ENCODE data around the gene PNMA6E. TPM values are rescaled to one million over a fixed set of nuclear protein-coding genes. Genes with fewer than 3 reads are reported as not detected.

Gene PNMA6E
- total and polyA plus RNA-seq, 2 donors (not counting 3 experiments of a cell fraction or from before 2014, with no cell fraction given), result not detected

DNA sequence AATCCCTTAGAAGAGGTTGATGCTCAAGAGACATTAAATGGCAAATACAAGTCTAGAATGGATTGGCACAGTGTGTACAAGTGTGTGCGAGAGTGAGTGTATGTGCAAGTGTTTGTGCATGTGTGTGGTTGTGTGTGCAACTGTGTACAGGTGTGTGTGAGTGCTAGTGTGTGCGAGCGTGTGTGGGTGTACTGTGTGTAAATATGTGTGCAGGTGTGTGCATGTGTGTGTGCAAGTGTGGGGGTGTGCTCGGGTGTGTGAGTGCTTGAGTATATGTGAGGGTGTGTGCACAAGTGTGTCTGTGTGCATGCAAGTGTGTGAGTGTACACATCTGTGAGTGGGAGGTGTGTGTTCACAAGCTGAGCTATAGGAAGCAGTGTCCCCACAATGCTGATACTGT, 38.8 kb upstream of the PNMA6E start:
- Histone ChIP-seq H3K4me3 (replicated peaks in 1 of 3; ENCODE audit: insufficient read depth in 1 of 3, low read depth in 1 of 3, low read length in 3 of 3) (no peak overlapping the region), H3K27me3 (ENCODE audit: control insufficient read depth in 2 of 2, insufficient read depth in 2 of 2, low read length in 2 of 2) (no peaks in the 10 kb centered on the region), H2AFZ (ENCODE audit: low read depth, low read length) (no peak overlapping the region), H3K9me1 (replicated peaks; ENCODE audit: control insufficient read depth, extremely low read depth, insufficient read depth, low read length) (no peaks in the 10 kb centered on the region), H3K4me2 (ENCODE audit: insufficient read depth, low read length) (no peak overlapping the region), H3K36me3 (ENCODE audit: control insufficient read depth in 2 of 2, extremely low read depth in 1 of 2, insufficient read depth in 2 of 2, low read length in 2 of 2) (no peaks in the 10 kb centered on the region), H3K9ac (replicated peaks; ENCODE audit: extremely low read depth, insufficient read depth, low read length) (no peak overlapping the region), H3K79me2 (ENCODE audit: control insufficient read depth, insufficient read depth, low read length) (no peaks in the 10 kb centered on the region), H4K20me1 (replicated peaks; ENCODE audit: control insufficient read depth, extremely low read depth, insufficient read depth, low read length) (no peaks in the 10 kb centered on the region), H3K4me1 (ENCODE audit: control insufficient read depth, extremely low read depth, insufficient read depth, low read length) (no peaks in the 10 kb centered on the region), H3K9me3 (replicated peaks; ENCODE audit: control insufficient read depth, insufficient read depth, low read length) (no peaks in the 10 kb centered on the region), H3K27ac (ENCODE audit: insufficient read depth, low read depth, low read length) (no peak overlapping the region)
- intact Hi-C loops (cut with micrococcal nuclease), result loop anchor here (10.0 kb wide), 1 partner anchor 405 kb away; no protein-coding TSS in a partner anchor
- FAIRE-seq (no peak), DNase-seq (ENCODE audit: low read depth, low spot score) (no peak)
- no TSS peak for BruUV-seq (replicated peaks)
- ChIA-PET POLR2A (no interaction called here), CTCF (interaction anchor here (1.1 kb wide), 1 partner anchor 21 kb away, joined by 4 read pairs; no protein-coding TSS in a partner anchor)
- TF ChIP-seq MYC (IDR thresholded peaks at IDR 0.05; ENCODE audit: low read depth, low read length) (no peak), EZH2 (IDR thresholded peaks at IDR 0.05; ENCODE audit: borderline replicate concordance, low read depth, low read length, severe bottlenecking) (no peak)
- dilution Hi-C loops (cut with MboI; ENCODE audit: extremely low pct_ligation_motif_present, low sequenced_read_pairs), result no loop called here

DNA sequence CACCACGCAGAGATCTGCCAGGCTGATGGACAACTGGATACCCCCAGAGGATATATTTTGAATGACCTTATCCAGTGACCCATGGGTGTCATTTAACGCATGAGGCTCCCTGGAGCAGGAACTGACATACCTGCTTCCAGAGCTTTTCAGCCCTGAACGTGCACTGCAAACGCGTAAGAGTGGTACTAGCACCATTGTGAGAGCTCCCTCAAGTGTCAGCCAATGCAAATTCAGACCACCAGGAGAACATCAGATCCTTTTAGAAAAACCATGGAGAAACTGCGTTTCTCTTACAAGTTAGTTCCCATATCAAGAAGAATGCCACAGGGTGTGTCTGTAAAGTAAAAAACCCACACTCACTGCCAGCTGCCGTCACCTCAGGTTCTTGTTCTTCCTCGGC, 37.4 kb upstream of the PNMA6E start:
- H3K9ac ChIP-seq (replicated peaks; ENCODE audit: extremely low read depth, insufficient read depth, low read length), result no peak overlapping the region
- ChIA-PET CTCF (interaction anchor here (0.7 to 2.4 kb wide), 7 partner anchors 15 to 497 kb away, joined by 3 to 14 read pairs (median 4); no protein-coding TSS in a partner anchor), POLR2A (no interaction called here)
- no peaks in the 10 kb centered on the region for H3K36me3 ChIP-seq (ENCODE audit: control insufficient read depth in 2 of 2, extremely low read depth in 1 of 2, insufficient read depth in 2 of 2, low read length in 2 of 2)
- H3K27ac ChIP-seq (ENCODE audit: insufficient read depth, low read depth, low read length), result no peak overlapping the region
- H3K4me3 ChIP-seq (replicated peaks in 1 of 3; ENCODE audit: insufficient read depth in 1 of 3, low read depth in 1 of 3, low read length in 3 of 3), result no peak overlapping the region
- TF ChIP-seq JUN (IDR thresholded peaks at IDR 0.05; ENCODE audit: borderline replicate concordance, insufficient read depth, insufficient read length, low read depth) (no peak), POLR2AphosphoS5 (IDR thresholded peaks at IDR 0.05; ENCODE audit: insufficient read depth, low read depth, low read length) (no peak)
- TF ChIP-seq, protein P1, sequence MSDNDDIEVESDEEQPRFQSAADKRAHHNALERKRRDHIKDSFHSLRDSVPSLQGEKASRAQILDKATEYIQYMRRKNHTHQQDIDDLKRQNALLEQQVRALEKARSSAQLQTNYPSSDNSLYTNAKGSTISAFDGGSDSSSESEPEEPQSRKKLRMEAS (IDR thresholded peaks at IDR 0.05; ENCODE audit: insufficient read depth, insufficient read length), result no peak
- TF ChIP-seq, protein P2, sequence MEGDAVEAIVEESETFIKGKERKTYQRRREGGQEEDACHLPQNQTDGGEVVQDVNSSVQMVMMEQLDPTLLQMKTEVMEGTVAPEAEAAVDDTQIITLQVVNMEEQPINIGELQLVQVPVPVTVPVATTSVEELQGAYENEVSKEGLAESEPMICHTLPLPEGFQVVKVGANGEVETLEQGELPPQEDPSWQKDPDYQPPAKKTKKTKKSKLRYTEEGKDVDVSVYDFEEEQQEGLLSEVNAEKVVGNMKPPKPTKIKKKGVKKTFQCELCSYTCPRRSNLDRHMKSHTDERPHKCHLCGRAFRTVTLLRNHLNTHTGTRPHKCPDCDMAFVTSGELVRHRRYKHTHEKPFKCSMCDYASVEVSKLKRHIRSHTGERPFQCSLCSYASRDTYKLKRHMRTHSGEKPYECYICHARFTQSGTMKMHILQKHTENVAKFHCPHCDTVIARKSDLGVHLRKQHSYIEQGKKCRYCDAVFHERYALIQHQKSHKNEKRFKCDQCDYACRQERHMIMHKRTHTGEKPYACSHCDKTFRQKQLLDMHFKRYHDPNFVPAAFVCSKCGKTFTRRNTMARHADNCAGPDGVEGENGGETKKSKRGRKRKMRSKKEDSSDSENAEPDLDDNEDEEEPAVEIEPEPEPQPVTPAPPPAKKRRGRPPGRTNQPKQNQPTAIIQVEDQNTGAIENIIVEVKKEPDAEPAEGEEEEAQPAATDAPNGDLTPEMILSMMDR (IDR thresholded peaks at IDR 0.05; ENCODE audit: extremely low read depth in 1 of 2, insufficient read depth in 1 of 2, low read depth in 1 of 2, low read length in 2 of 2), result peak; percentile 5 to 16
- H3K9me1 ChIP-seq (replicated peaks; ENCODE audit: control insufficient read depth, extremely low read depth, insufficient read depth, low read length), result no peaks in the 10 kb centered on the region
- no peaks in the 10 kb centered on the region for H4K20me1 ChIP-seq (replicated peaks; ENCODE audit: control insufficient read depth, extremely low read depth, insufficient read depth, low read length)
- DNase-seq (ENCODE audit: low read depth, low spot score) (peak; percentile 16), FAIRE-seq (peak; percentile 88)
- H3K79me2 ChIP-seq (ENCODE audit: control insufficient read depth, insufficient read depth, low read length), result no peaks in the 10 kb centered on the region
- no peak overlapping the region for H3K4me2 ChIP-seq (ENCODE audit: insufficient read depth, low read length)
- no peaks in the 10 kb centered on the region for H3K4me1 ChIP-seq (ENCODE audit: control insufficient read depth, extremely low read depth, insufficient read depth, low read length)
- no peaks in the 10 kb centered on the region for H3K9me3 ChIP-seq (replicated peaks; ENCODE audit: control insufficient read depth, insufficient read depth, low read length)
- dilution Hi-C loops (cut with MboI; ENCODE audit: extremely low pct_ligation_motif_present, low sequenced_read_pairs) (no loop called here), intact Hi-C loops (cut with micrococcal nuclease) (loop anchor here (10.0 kb wide), 1 partner anchor 404 kb away; no protein-coding TSS in a partner anchor)
- no TSS peak for BruUV-seq (replicated peaks)
- no peaks in the 10 kb centered on the region for H3K27me3 ChIP-seq (ENCODE audit: control insufficient read depth in 2 of 2, insufficient read depth in 2 of 2, low read length in 2 of 2)
- H2AFZ ChIP-seq (ENCODE audit: low read depth, low read length), result no peak overlapping the region
